B cell (primary cell): ENCODE measurements around the gene CSF2RB. TPM values are rescaled to one million over a fixed set of nuclear protein-coding genes. Genes with fewer than 3 reads are reported as not detected.

Source experiments
- ATAC-seq: fragments of 200-7000 bp; cut with Tn5 transposase; one replicate; pipeline ENCODE4 v1.10.0; 2021; ENCODE audit warnings: low read depth, mild to moderate bottlenecking, moderate number of reproducible peaks, moderate library complexity
- CTCF ChIA-PET: fragments of 350-600 bp; sonication (Branson Sonifier 250); formaldehyde crosslinking; loops from one replicate; lab custom pipeline; 2021; ENCODE audit warnings: antibody characterized with exemption, inconsistent platforms; lab: Charles Lee
- POLR2A ChIA-PET: fragments of 350-600 bp; sonication (Branson Sonifier 250); formaldehyde crosslinking; loops from one replicate; lab custom pipeline; 2021; ENCODE audit warnings: antibody characterized with exemption; lab: Charles Lee
- DNase-seq: peaks from one replicate; pipeline ENCODE4 v3.0.0; 2013
- H2AFZ ChIP-seq: 2 replicates; pipeline ENCODE4 v1.6.1; 2012; ENCODE audit warnings: mild to moderate bottlenecking, low read depth, low read length; ENCODE audit not compliant: insufficient read depth, poor library complexity, severe bottlenecking
- H3K27ac ChIP-seq, 2 donors: 1 replicate in 1 of 2; 2 replicates in 1 of 2; pipeline ENCODE4 v1.5.1; 2012 to 2013; ENCODE audit warnings: low read length in 2 of 2, mild to moderate bottlenecking in 2 of 2, moderate library complexity in 1 of 2
- H3K27me3 ChIP-seq, 4 experiments: fragments of 200-600 bp in 1 of 4; sonication (generic) in 1 of 4; replicated peaks in 1 of 4; 1 replicate in 2 of 4; 2 replicates in 2 of 4; pipeline versions ENCODE4 v1.6.1 to v1.7.0; 2013 to 2016; ENCODE audit warnings: low read length in 3 of 4, mild to moderate bottlenecking in 2 of 4, mixed read lengths in 1 of 4, moderate library complexity in 1 of 4; ENCODE audit not compliant: insufficient read depth in 4 of 4, control insufficient read depth in 3 of 4; ENCODE audit errors: control extremely low read depth in 1 of 4
- H3K36me3 ChIP-seq, 2 experiments: replicated peaks in 1 of 2; 1 replicate in 1 of 2; 2 replicates in 1 of 2; pipeline versions ENCODE4 v1.6.1 to v1.7.1; 2013; ENCODE audit warnings: low read length in 1 of 2; ENCODE audit not compliant: insufficient read depth in 2 of 2, control insufficient read depth in 1 of 2; ENCODE audit errors: control extremely low read depth in 1 of 2, extremely low read depth in 1 of 2
- H3K4me1 ChIP-seq, 2 donors: fragments of 200-600 bp in 1 of 2; sonication (generic) in 1 of 2; 1 replicate in 1 of 2; 2 replicates in 1 of 2; pipeline versions ENCODE4 v1.5.1 to v1.6.1; 2013 to 2017; ENCODE audit warnings: low read length in 2 of 2; ENCODE audit not compliant: control insufficient read depth in 2 of 2, insufficient read depth in 2 of 2
- H3K4me2 ChIP-seq: replicated peaks from 2 replicates; pipeline ENCODE3; 2012; ENCODE audit warnings: mild to moderate bottlenecking, low read depth, low read length; ENCODE audit not compliant: poor library complexity, severe bottlenecking
- H3K4me3 ChIP-seq, 5 experiments: fragments of 200-600 bp in 1 of 5; sonication (generic) in 1 of 5; 1 replicate in 3 of 5; 2 replicates in 2 of 5; pipeline versions ENCODE4 v1.5.1 to v1.7.0; 2011 to 2016; ENCODE audit warnings: low read length in 4 of 5, mild to moderate bottlenecking in 4 of 5, low read depth in 2 of 5, control low read depth in 1 of 5, moderate library complexity in 1 of 5; ENCODE audit not compliant: insufficient read depth in 1 of 5; ENCODE audit errors: control extremely low read depth in 1 of 5, extremely low read depth in 1 of 5
- H3K79me2 ChIP-seq: fragments of 200-600 bp; sonication (generic); one replicate; pipeline ENCODE4 v1.6.0; 2016; ENCODE audit warnings: low read length; ENCODE audit not compliant: control insufficient read depth, insufficient read depth
- H3K9ac ChIP-seq: fragments of 200-600 bp; sonication (generic); 2 replicates; pipeline ENCODE4 v1.6.1; 2017; ENCODE audit warnings: mild to moderate bottlenecking, low read length, moderate library complexity
- H3K9me3 ChIP-seq, 3 donors: one replicate each; pipeline versions ENCODE4 v1.6.1 to v1.7.1; 2013; ENCODE audit warnings: low read length in 2 of 3; ENCODE audit not compliant: control insufficient read depth in 2 of 3, insufficient read depth in 1 of 3; ENCODE audit errors: control extremely low read depth in 1 of 3
- H4K20me1 ChIP-seq: 2 replicates; pipeline ENCODE4 v1.6.0; 2012; ENCODE audit warnings: mild to moderate bottlenecking, low read length; ENCODE audit not compliant: insufficient read depth, control insufficient read depth, poor library complexity, severe bottlenecking
- H3K27ac Mint-ChIP-seq: one replicate; pipeline ENCODE4 v1.8.0; 2021; ENCODE audit warnings: mixed read lengths
- H3K27me3 Mint-ChIP-seq: one replicate; pipeline ENCODE4 v1.8.0; 2021; ENCODE audit warnings: mixed read lengths
- H3K4me1 Mint-ChIP-seq: one replicate; pipeline ENCODE4 v1.8.0; 2021; ENCODE audit warnings: mixed read lengths
- H3K4me3 Mint-ChIP-seq: one replicate; pipeline ENCODE4 v1.8.0; 2021; ENCODE audit warnings: mixed read lengths
- H3K9me3 Mint-ChIP-seq: one replicate; pipeline ENCODE4 v1.8.0; 2022; ENCODE audit warnings: mixed read lengths; ENCODE audit not compliant: insufficient read depth
- EZH2 ChIP-seq: IDR thresholded peaks from 2 replicates; pipeline ENCODE4 v1.6.1; 2012; ENCODE audit warnings: borderline replicate concordance, low read depth, mild to moderate bottlenecking, moderate library complexity, low read length; ENCODE audit not compliant: insufficient read depth, poor library complexity, severe bottlenecking
- WGBS: methylation state at CpG from one replicate; pipeline ENCODE4 v1.1.5; 2013; ENCODE audit warnings: missing lambda C conversion rate; ENCODE audit not compliant: insufficient coverage; 5-methylcytosine and 5-hydroxymethylcytosine counted together
- intact Hi-C: fragments of 100-400 bp; cut with micrococcal nuclease; formaldehyde crosslinking; loops from one replicate; pipeline ENCODE4 v1.10.0; 2022
- polyA plus RNA-seq: library from polyadenylated mRNA; depleted of rRNA; stranded (reverse); fragments of >200 nt; gene quantifications from 2 replicates; pipeline ENCODE4 v1.2.3, GENCODE V29; 2012
- total RNA-seq, 2 donors: library from RNA; stranded (reverse); fragments of 120-200 nt in 1 of 2; gene quantifications; 1 replicate in 1 of 2; 2 replicates in 1 of 2; pipeline versions ENCODE4 v1.2.3 to v1.2.4, GENCODE V29; 2013 to 2022
- TF ChIP-seq, protein P1 (sequence below): fragments of 200-600 bp; IDR thresholded peaks from one replicate; pipeline ENCODE4 v1.8.0; 2022; ENCODE audit warnings: antibody characterized with exemption, mild to moderate bottlenecking

Gene CSF2RB
- total and polyA plus RNA-seq, 2 donors (not counting 1 experiment from before 2014, with no cell fraction given) = 22.0 to 39.7 TPM

GRCh38 chr22:36922711-36923110 lies 9.3 kb downstream of the CSF2RB start:
- peaks cover 37% of the 10 kb centered on the region for H4K20me1 ChIP-seq
- no peak overlapping the region for H3K4me3 ChIP-seq
- no peaks in the 10 kb centered on the region for H3K27me3 ChIP-seq
- H3K27ac Mint-ChIP-seq = no peak overlapping the region
- H3K4me1 Mint-ChIP-seq = peaks cover 25% of the 10 kb centered on the region
- peaks cover 0 to 72% of the 10 kb centered on the region in 2 experiments for H3K36me3 ChIP-seq
- DNase-seq (no peak), ATAC-seq (no peak)
- H3K9me3 ChIP-seq = peaks cover 0 to 3% (median 0%) of the 10 kb centered on the region in 3 donors
- H3K27me3 Mint-ChIP-seq = no peaks in the 10 kb centered on the region
- intact Hi-C loops = no loop called here
- over 99% methylated on average over 7 of the region's 7 CpGs for WGBS
- H3K9me3 Mint-ChIP-seq = no peaks in the 10 kb centered on the region
- ChIA-PET POLR2A (no interaction called here), CTCF (interaction anchor here (1.9 kb wide), 1 partner anchor 67 kb away, joined by 6 read pairs; no protein-coding TSS in a partner anchor)
- no peak overlapping the region for H3K27ac ChIP-seq
- H2AFZ ChIP-seq = no peak overlapping the region
- H3K4me3 Mint-ChIP-seq = no peak overlapping the region
- H3K79me2 ChIP-seq = peaks cover 45% of the 10 kb centered on the region
- no peak for TF ChIP-seq EZH2
- TF ChIP-seq, protein P1, sequence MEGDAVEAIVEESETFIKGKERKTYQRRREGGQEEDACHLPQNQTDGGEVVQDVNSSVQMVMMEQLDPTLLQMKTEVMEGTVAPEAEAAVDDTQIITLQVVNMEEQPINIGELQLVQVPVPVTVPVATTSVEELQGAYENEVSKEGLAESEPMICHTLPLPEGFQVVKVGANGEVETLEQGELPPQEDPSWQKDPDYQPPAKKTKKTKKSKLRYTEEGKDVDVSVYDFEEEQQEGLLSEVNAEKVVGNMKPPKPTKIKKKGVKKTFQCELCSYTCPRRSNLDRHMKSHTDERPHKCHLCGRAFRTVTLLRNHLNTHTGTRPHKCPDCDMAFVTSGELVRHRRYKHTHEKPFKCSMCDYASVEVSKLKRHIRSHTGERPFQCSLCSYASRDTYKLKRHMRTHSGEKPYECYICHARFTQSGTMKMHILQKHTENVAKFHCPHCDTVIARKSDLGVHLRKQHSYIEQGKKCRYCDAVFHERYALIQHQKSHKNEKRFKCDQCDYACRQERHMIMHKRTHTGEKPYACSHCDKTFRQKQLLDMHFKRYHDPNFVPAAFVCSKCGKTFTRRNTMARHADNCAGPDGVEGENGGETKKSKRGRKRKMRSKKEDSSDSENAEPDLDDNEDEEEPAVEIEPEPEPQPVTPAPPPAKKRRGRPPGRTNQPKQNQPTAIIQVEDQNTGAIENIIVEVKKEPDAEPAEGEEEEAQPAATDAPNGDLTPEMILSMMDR = no peak
- no peak overlapping the region for H3K9ac ChIP-seq
- H3K4me1 ChIP-seq = peaks cover 11 to 14% of the 10 kb centered on the region in 2 donors
- no peak overlapping the region for H3K4me2 ChIP-seq

DNA sequence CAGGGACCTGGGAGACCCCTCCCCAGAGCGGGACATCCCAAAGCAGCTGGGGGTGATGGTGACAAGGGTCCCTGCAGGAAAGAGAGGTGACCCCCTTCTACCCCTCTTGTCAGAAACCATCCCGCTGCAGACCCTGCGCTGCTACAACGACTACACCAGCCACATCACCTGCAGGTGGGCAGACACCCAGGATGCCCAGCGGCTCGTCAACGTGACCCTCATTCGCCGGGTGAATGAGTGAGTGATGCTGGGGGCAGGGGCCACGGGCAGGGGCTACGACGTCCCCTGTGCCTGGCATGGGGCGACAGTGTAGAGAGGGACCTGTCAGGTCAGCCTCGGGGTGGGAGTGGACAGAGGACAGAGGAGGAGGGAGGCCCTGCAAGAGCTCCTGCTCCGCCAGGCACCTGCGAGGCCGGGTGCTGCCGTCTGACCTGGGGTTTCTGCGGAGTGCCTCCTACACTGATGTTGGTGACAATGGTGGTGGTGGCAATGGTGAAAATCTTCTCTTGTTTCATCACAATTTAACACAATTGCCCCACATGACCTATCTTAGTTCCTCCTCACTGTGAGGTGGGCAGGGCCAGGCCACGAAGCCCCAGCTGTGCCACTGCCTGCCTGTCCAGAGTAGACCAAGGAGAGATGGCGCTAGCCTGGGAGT lies 9.8 kb downstream of the CSF2RB start:
- H3K4me3 ChIP-seq = no peak overlapping the region
- intact Hi-C loops = no loop called here
- TF ChIP-seq EZH2 = no peak
- TF ChIP-seq, protein P1 = no peak
- peaks cover 37% of the 10 kb centered on the region for H4K20me1 ChIP-seq
- H2AFZ ChIP-seq = no peak overlapping the region
- peaks cover 0 to 3% (median 0%) of the 10 kb centered on the region in 3 donors for H3K9me3 ChIP-seq
- H3K9ac ChIP-seq = no peak overlapping the region
- no peak overlapping the region for H3K4me2 ChIP-seq
- H3K27me3 ChIP-seq = no peaks in the 10 kb centered on the region
- DNase-seq (no peak), ATAC-seq (no peak)
- Mint-ChIP-seq H3K9me3 (no peaks in the 10 kb centered on the region), H3K4me1 (peaks cover 23% of the 10 kb centered on the region), H3K27me3 (no peaks in the 10 kb centered on the region), H3K4me3 (no peak overlapping the region), H3K27ac (no peak overlapping the region)
- peaks cover 11 to 14% of the 10 kb centered on the region in 2 donors for H3K4me1 ChIP-seq
- peaks cover 0 to 78% of the 10 kb centered on the region in 2 experiments for H3K36me3 ChIP-seq
- POLR2A ChIA-PET = no interaction called here
- CTCF ChIA-PET = interaction anchor here (1.9 kb wide), 1 partner anchor 67 kb away, joined by 6 read pairs; no protein-coding TSS in a partner anchor
- 97% methylated on average over 14 of the region's 21 CpGs for WGBS
- H3K79me2 ChIP-seq = peaks cover 40% of the 10 kb centered on the region
- no peak overlapping the region for H3K27ac ChIP-seq
